A549 (cell line): ENCODE results near the gene FOS. TPM values are rescaled to one million over a fixed set of nuclear protein-coding genes. Genes with fewer than 3 reads are reported as not detected.

Source experiments
- ATAC-seq, 2 experiments: fragments of 200-7000 bp in 1 of 2; fragments of >200 bp in 1 of 2; cut with Nextera tagmentation in 1 of 2; cut with Tn5 transposase in 1 of 2; 3 replicates each; pipeline versions ENCODE4 v1.8.0 to v1.9.1; 2018 to 2020; ENCODE audit warnings: mild to moderate bottlenecking in 1 of 2, moderate library complexity in 1 of 2
- CTCF ChIA-PET: fragments of 300-600 bp; sonication (Branson Sonifier 250); formaldehyde crosslinking; extraction: SDS; loops from one replicate; lab custom pipeline; 2021; ENCODE audit warnings: antibody characterized with exemption, inconsistent platforms; lab: Yijun Ruan, JAX
- POLR2A ChIA-PET: fragments of 350-600 bp; formaldehyde crosslinking; extraction: SDS; loops from one replicate; lab custom pipeline; 2021; ENCODE audit warnings: antibody characterized with exemption, inconsistent platforms; lab: Yijun Ruan, JAX
- DNase-seq, 2 experiments: peaks; one replicate each; pipeline versions ENCODE4 v3.0.0 to v3.0.0-alpha.2; 2011 to 2016; ENCODE audit warnings: low read depth in 1 of 2, low spot score in 1 of 2
- FAIRE-seq: peaks from 2 replicates; lab custom pipeline; 2011; peaks lifted over from hg19 to GRCh38; lab: Jason Lieb, UNC
- H3K27ac ChIP-seq, 2 experiments: fragments of >200 bp; sonication (Bioruptor Twin); formaldehyde crosslinking; 3 replicates each; pipeline ENCODE4 v1.5.1; 2016 to 2017
- H3K4me1 ChIP-seq: fragments of >200 bp; sonication (Bioruptor Twin); formaldehyde crosslinking; 3 replicates; pipeline ENCODE4 v1.6.1; 2016
- H3K4me2 ChIP-seq: fragments of >200 bp; sonication (Bioruptor Twin); formaldehyde crosslinking; 3 replicates; pipeline ENCODE4 v1.6.1; 2016
- H3K4me3 ChIP-seq: fragments of >200 bp; sonication (Bioruptor Twin); formaldehyde crosslinking; 3 replicates; pipeline ENCODE4 v1.5.1; 2016
- H3K9me3 ChIP-seq: fragments of >200 bp; sonication (Bioruptor Twin); formaldehyde crosslinking; 3 replicates; pipeline ENCODE4 v1.6.1; 2016
- ATOH8 ChIP-seq: fragments of 250-450 bp; sonication (Bioruptor Pico); IDR thresholded peaks from 2 replicates; pipeline ENCODE4 v1.5.0; 2020; ENCODE audit warnings: low read depth, mild to moderate bottlenecking, moderate library complexity
- BCL3 ChIP-seq: fragments of >200 bp; sonication (Bioruptor Twin); formaldehyde crosslinking; IDR thresholded peaks from 3 replicates; pipeline ENCODE4 v1.6.1; 2016
- CBX8 ChIP-seq: fragments of 200-600 bp; sonication (generic); IDR thresholded peaks from 2 replicates; pipeline ENCODE4 v1.6.1; 2016
- CHD4 ChIP-seq: fragments of 200-600 bp; sonication (generic); IDR thresholded peaks from 2 replicates; pipeline ENCODE4 v1.6.1; 2016; ENCODE audit warnings: antibody characterized with exemption, mild to moderate bottlenecking, borderline replicate concordance
- EHMT2 ChIP-seq: fragments of 200-600 bp; sonication (generic); IDR thresholded peaks from 2 replicates; pipeline ENCODE4 v1.6.1; 2016; ENCODE audit warnings: antibody characterized with exemption, low read depth, mild to moderate bottlenecking, moderate library complexity
- EP300 ChIP-seq, 2 experiments: fragments of >200 bp; sonication (Bioruptor Twin); formaldehyde crosslinking; IDR thresholded peaks; 2 replicates in 1 of 2; 3 replicates in 1 of 2; pipeline ENCODE4 v1.6.1; 2016 to 2017
- ESRRA ChIP-seq: fragments of 150-350 bp; IDR thresholded peaks from 2 replicates; pipeline ENCODE4 v1.6.1; 2014; ENCODE audit warnings: mild to moderate bottlenecking, low read length, borderline replicate concordance
- FOSB ChIP-seq: fragments of 250-450 bp; sonication (Bioruptor Pico); IDR thresholded peaks from 2 replicates; pipeline ENCODE4 v1.5.0; 2020; ENCODE audit warnings: mild to moderate bottlenecking, moderate library complexity
- FOXS1 ChIP-seq: fragments of 250-450 bp; sonication (Bioruptor Pico); IDR thresholded peaks from 2 replicates; pipeline ENCODE4 v1.5.0; 2020; ENCODE audit warnings: mild to moderate bottlenecking, moderate library complexity
- GATA3 ChIP-seq: IDR thresholded peaks from 2 replicates; pipeline ENCODE4 v1.6.1; 2012; ENCODE audit warnings: borderline replicate concordance
- HDAC2 ChIP-seq: fragments of 200-600 bp; sonication (generic); IDR thresholded peaks from 2 replicates; pipeline ENCODE4 v1.6.1; 2016
- HES2 ChIP-seq: fragments of >200 bp; sonication (Bioruptor Twin); formaldehyde crosslinking; IDR thresholded peaks from 2 replicates; pipeline ENCODE4 v1.6.1; 2016
- HMGXB4 ChIP-seq: fragments of 250-450 bp; sonication (Bioruptor Pico); IDR thresholded peaks from 2 replicates; pipeline ENCODE4 v1.5.0; 2021; ENCODE audit warnings: mild to moderate bottlenecking, moderate library complexity, borderline replicate concordance
- HOXB5 ChIP-seq: fragments of 250-450 bp; sonication (Bioruptor Pico); IDR thresholded peaks from 2 replicates; pipeline ENCODE4 v1.5.0; 2020; ENCODE audit warnings: mild to moderate bottlenecking, moderate library complexity
- JUN ChIP-seq, 2 experiments: fragments of >200 bp; sonication (Bioruptor Twin); formaldehyde crosslinking; IDR thresholded peaks; 2 replicates in 1 of 2; 3 replicates in 1 of 2; pipeline ENCODE4 v1.6.1; 2016 to 2017
- JUNB ChIP-seq: fragments of >200 bp; sonication (Bioruptor Twin); formaldehyde crosslinking; IDR thresholded peaks from 2 replicates; pipeline ENCODE4 v1.6.1; 2016
- KDM1A ChIP-seq: fragments of 200-600 bp; sonication (generic); IDR thresholded peaks from 2 replicates; pipeline ENCODE4 v1.6.1; 2016; ENCODE audit warnings: low read depth, mild to moderate bottlenecking
- KDM5A ChIP-seq: fragments of 200-600 bp; sonication (generic); IDR thresholded peaks from 2 replicates; pipeline ENCODE4 v1.6.1; 2016; ENCODE audit warnings: antibody characterized with exemption, mild to moderate bottlenecking
- MAFK ChIP-seq: fragments of 450-650 bp; IDR thresholded peaks from 2 replicates; pipeline ENCODE4 v1.6.1; 2014; ENCODE audit not compliant: partially characterized antibody
- MAZ ChIP-seq: fragments of 150-350 bp; IDR thresholded peaks from 2 replicates; pipeline ENCODE4 v1.6.1; 2014; ENCODE audit warnings: antibody characterized with exemption, low read depth, low read length, borderline replicate concordance
- MYC ChIP-seq: IDR thresholded peaks from 2 replicates; pipeline ENCODE4 v1.6.1; 2012; ENCODE audit warnings: mild to moderate bottlenecking, inconsistent platforms, low read length, improper control_type of control experiment, borderline replicate concordance
- NPAS2 ChIP-seq: fragments of 250-450 bp; sonication (Bioruptor Pico); IDR thresholded peaks from 2 replicates; pipeline ENCODE4 v1.8.0; 2022; ENCODE audit warnings: mild to moderate bottlenecking, moderate library complexity, borderline replicate concordance
- POLR2A ChIP-seq: IDR thresholded peaks from 2 replicates; pipeline ENCODE4 v1.6.1; 2012; ENCODE audit warnings: mild to moderate bottlenecking, low read length
- POLR2AphosphoS2 ChIP-seq: conservative IDR thresholded peaks from 2 replicates; pipeline ENCODE4 v1.6.1; 2012; ENCODE audit warnings: low read length, improper control_type of control experiment, inconsistent platforms
- RAD21 ChIP-seq, 2 experiments: fragments of >200 bp in 1 of 2; sonication (Bioruptor Twin) in 1 of 2; formaldehyde crosslinking in 1 of 2; IDR thresholded peaks in 1 of 2; conservative IDR thresholded peaks in 1 of 2; 2 replicates in 1 of 2; 3 replicates in 1 of 2; pipeline ENCODE4 v1.6.1; 2012 to 2018; ENCODE audit warnings: inconsistent platforms in 1 of 2
- RARB ChIP-seq: fragments of 250-450 bp; sonication (Bioruptor Pico); IDR thresholded peaks from 2 replicates; pipeline ENCODE4 v1.8.0; 2021; ENCODE audit warnings: mild to moderate bottlenecking, moderate library complexity
- RCOR1 ChIP-seq: fragments of 150-350 bp; IDR thresholded peaks from 2 replicates; pipeline ENCODE4 v1.6.1; 2014; ENCODE audit warnings: antibody characterized with exemption, low read length, low read depth
- SMC3 ChIP-seq: fragments of >200 bp; sonication (Bioruptor Twin); formaldehyde crosslinking; IDR thresholded peaks from 3 replicates; pipeline ENCODE4 v1.6.1; 2018; ENCODE audit warnings: inconsistent platforms
- USF2 ChIP-seq: fragments of 450-650 bp; IDR thresholded peaks from 2 replicates; pipeline ENCODE4 v1.6.1; 2014; ENCODE audit warnings: antibody characterized with exemption
- ZNF302 ChIP-seq: fragments of 250-450 bp; sonication (Bioruptor Pico); IDR thresholded peaks from 2 replicates; pipeline ENCODE4 v1.9.0; 2021; ENCODE audit warnings: inconsistent platforms, mild to moderate bottlenecking, moderate library complexity
- WGBS: methylation state at CpG from one replicate; pipeline ENCODE4 v1.1.6; 2017; ENCODE audit errors: missing lambda C conversion rate; 5-methylcytosine and 5-hydroxymethylcytosine counted together
- polyA plus RNA-seq, 4 experiments: library from polyadenylated mRNA; depleted of rRNA in 3 of 4; stranded (reverse); fragments of >200 nt; fragmentation: RNase III in 1 of 4; extraction: RNeasy Plus Mini Kit Qiagen cat#74134 plus additional on column Dnase treatment in 1 of 4; gene quantifications; 2 replicates in 3 of 4; 3 replicates in 1 of 4; pipeline ENCODE4 v1.2.3, GENCODE V29; 2011 to 2017

Gene FOS
- polyA plus RNA-seq, 2 of the 4 experiments (the other 2 are of a cell fraction) = 4.2 to 256 TPM

- TF ChIP-seq JUNB (no peak), ATOH8 (CRISPR knock-in tag) (no peak), BCL3 (peak; percentile 95), MAZ (no peak), EP300 (IDR thresholded peaks at IDR 0.05) (no peak), HOXB5 (peak; percentile 68), JUN (IDR thresholded peaks at IDR 0.05) (peak; percentile 88 to 94; a peak in 4 of 5 replicates), RCOR1 (no peak), CBX8 (no peak), FOSB (CRISPR knock-in tag) (no peak), EHMT2 (no peak), RAD21 (conservative IDR thresholded peaks at IDR 0.05 in 1 of 2, IDR thresholded peaks at IDR 0.05 in 1 of 2) (peak in 1 of 2 experiments; percentile 6; a peak in 2 of 5 replicates), KDM1A (no peak), NPAS2 (no peak), GATA3 (peak; percentile 95), POLR2AphosphoS2 (no peak; the same call in 1 of the 2 replicates), USF2 (peak; percentile 67; the same call in 1 of the 2 replicates), MAFK (peak; percentile 93), KDM5A (no peak), ESRRA (no peak), RARB (CRISPR knock-in tag) (no peak), HDAC2 (no peak), MYC (no peak), FOXS1 (CRISPR knock-in tag) (no peak), ZNF302 (CRISPR knock-in tag) (no peak), POLR2A (peak; percentile 100), HES2 (no peak), SMC3 (no peak; the same call in 2 of the 3 replicates), CHD4 (no peak)
Measured at GRCh38 chr14:75278422-75279152, at the start of gene FOS (continued).

GRCh38 chr14:75229661-75230139 lies 48.9 kb upstream of the FOS start:
- FAIRE-seq = no peak
- H3K4me2 ChIP-seq = no peak overlapping the region; the same call in 2 of the 3 replicates
- H3K4me3 ChIP-seq = no peak overlapping the region
- TF ChIP-seq MAFK (no peak), BCL3 (no peak), HMGXB4 (CRISPR knock-in tag) (no peak), GATA3 (no peak), ZNF302 (CRISPR knock-in tag) (no peak), POLR2A (no peak), SMC3 (no peak)
- DNase-seq = no peak
- 85% methylated on average over 4 of the region's 4 CpGs for WGBS
- H3K4me1 ChIP-seq = peaks cover 15% of the 10 kb centered on the region
- H3K27ac ChIP-seq = peak overlapping the region in 1 of 2 experiments; percentile 16; a peak in 1 of 6 replicates
- ATAC-seq = no peak
- POLR2A ChIA-PET = no interaction called here
- CTCF ChIA-PET = interaction anchor here (0.7 to 1.7 kb wide), 9 partner anchors 9 to 56 kb away, joined by 3 to 8 read pairs (median 3); no protein-coding TSS in a partner anchor
- no peaks in the 10 kb centered on the region for H3K9me3 ChIP-seq
